D721Med (cell line): ENCODE measurements around the gene NDUFS2.

Source experiments
- DNase-seq: peaks from one replicate; pipeline ENCODE4 v3.0.0; 2011; ENCODE audit warnings: low spot score; ENCODE audit not compliant: insufficient read length
- FAIRE-seq: peaks from 2 replicates; lab custom pipeline; 2011; peaks lifted over from hg19 to GRCh38; lab: Jason Lieb, UNC
- CTCF ChIP-seq: IDR thresholded peaks from 2 replicates; pipeline ENCODE4 v1.5.1; 2012; ENCODE audit warnings: mild to moderate bottlenecking, control low read depth; ENCODE audit not compliant: insufficient read depth; ENCODE audit errors: missing control alignments

NDUFS2 gene

DNA sequence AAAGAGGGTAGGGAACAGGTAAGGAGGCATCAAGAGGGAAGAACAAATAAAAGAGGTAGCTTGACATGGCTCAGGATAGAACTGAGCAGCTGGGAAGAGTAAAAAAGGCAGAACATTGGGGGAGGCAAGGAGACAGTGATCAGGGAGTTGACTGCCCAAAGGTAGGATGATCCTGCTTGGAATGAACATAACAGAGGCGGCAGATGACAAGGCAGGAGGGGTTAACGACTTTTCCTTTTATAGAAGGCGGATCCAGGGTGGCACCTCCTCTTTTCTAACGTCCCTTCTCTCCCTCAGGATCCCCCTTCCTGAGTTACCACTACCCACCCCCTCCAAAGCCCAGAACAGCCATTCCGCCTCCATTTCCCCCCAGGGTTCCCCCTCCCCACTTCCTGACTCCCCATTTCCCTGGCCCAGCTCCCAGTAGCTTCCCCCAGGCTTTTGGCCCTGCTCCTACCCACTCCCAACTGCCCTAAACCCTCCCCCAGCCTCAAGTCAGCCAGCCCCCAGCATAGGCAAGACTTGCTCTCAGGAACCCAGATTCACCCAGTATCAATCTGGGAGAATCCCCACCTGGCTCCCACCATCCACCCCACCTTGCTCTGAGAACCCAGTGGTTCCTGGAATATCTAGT lies 2.5 kb upstream of the NDUFS2 start:
- FAIRE-seq (no peak), DNase-seq (no peak)
- no peak for TF ChIP-seq CTCF

- DNase-seq: no peak
- FAIRE-seq: no peak
Measured at GRCh38 chr1:161200421-161200991, 1.7 kb upstream of the NDUFS2 start.

GRCh38 chr1:161200992-161201835 lies 953 bp upstream of the NDUFS2 start:
- FAIRE-seq (no peak), DNase-seq (no peak)
- no peak for TF ChIP-seq CTCF

More at GRCh38 chr1:161200421-161200991, 1.7 kb upstream of the NDUFS2 start:
- TF ChIP-seq CTCF: no peak

DNA sequence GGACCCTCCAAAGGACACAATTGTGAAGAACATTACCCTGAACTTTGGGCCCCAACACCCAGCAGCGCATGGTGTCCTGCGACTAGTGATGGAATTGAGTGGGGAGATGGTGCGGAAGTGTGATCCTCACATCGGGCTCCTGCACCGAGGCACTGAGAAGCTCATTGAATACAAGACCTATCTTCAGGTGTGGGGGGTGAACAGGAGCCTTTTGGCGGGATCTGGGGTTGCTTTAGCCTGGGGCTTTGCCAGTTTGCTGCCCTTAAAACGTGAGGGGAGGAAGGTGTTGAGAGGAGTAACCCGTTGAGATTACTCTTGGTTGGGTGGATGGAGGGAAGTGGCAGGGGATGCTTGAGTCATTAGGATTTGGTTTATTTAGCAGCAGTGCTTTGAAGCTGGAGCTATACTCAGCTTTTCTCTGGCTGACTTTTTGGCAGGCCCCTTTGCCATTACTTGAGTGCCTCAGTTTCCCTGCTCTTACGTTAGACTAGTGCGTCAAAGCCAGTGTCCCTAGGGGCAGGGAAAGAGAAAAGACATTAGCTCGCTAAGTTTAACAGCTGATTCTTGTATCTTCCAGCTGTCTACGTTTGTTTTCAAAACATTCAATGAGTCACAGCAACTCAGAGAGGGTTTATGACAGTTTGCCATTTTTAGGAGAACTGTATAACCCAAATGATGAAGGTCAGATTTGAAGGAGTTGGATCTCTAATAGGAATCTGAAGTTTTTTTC lies 4.4 kb downstream of the NDUFS2 start:
- no peak for FAIRE-seq
- DNase-seq: no peak
- TF ChIP-seq CTCF: no peak

- no peak for FAIRE-seq
- DNase-seq: no peak
- no peak for TF ChIP-seq CTCF
Measured at GRCh38 chr1:161207173-161207572, 5.0 kb downstream of the NDUFS2 start.

DNA sequence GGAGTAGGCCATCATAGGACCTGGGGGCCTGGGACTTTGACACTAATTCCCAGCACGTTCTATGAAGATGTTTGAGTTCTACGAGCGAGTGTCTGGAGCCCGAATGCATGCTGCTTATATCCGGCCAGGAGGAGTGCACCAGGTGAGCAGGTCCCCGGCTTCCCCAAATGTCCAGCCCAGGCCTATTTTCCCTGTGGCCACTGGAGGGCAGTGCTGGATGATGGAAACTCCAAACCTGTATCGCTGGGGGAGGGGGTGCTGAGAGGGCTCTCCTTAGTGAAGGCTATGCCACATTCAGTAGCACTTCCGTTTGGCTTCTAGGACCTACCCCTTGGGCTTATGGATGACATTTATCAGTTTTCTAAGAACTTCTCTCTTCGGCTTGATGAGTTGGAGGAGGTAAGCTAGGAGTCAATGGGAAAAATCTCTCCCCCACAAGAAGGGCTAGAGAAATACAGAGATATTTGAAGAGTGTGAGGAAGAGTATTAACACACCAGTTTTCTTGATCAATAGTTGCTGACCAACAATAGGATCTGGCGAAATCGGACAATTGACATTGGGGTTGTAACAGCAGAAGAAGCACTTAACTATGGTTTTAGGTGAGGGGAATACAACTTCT lies 7.7 kb downstream of the NDUFS2 start:
- peak; percentile 65 for DNase-seq
- peak; percentile 48 for FAIRE-seq
- peak; percentile 99 for TF ChIP-seq CTCF
